H9 (cell line): ENCODE measurements around the gene KIF23. TPM values are rescaled to one million over a fixed set of nuclear protein-coding genes. Genes with fewer than 3 reads are reported as not detected.

Source experiments
- DNase-seq: peaks from one replicate; pipeline ENCODE4 v3.0.0-alpha.2; 2017
- H2AFZ ChIP-seq: one replicate; pipeline ENCODE4 v1.6.1; 2013; ENCODE audit warnings: mild to moderate bottlenecking, low read length, control low read depth, moderate library complexity
- H2AK5ac ChIP-seq: 2 replicates; pipeline ENCODE4 v1.6.1; 2013; ENCODE audit warnings: low read length, control low read depth, mixed read lengths; ENCODE audit not compliant: insufficient read length
- H2BK120ac ChIP-seq: one replicate; pipeline ENCODE4 v1.6.1; 2013; ENCODE audit warnings: low read depth, mild to moderate bottlenecking, low read length, control low read depth, inconsistent platforms; ENCODE audit not compliant: poor library complexity, severe bottlenecking
- H2BK12ac ChIP-seq: 2 replicates; pipeline ENCODE4 v1.6.1; 2013; ENCODE audit warnings: low read length, control low read depth, mixed read lengths, low read depth; ENCODE audit not compliant: insufficient read length
- H2BK15ac ChIP-seq: 2 replicates; pipeline ENCODE4 v1.6.1; 2013; ENCODE audit warnings: low read depth, low read length, control low read depth
- H2BK20ac ChIP-seq: one replicate; pipeline ENCODE4 v1.6.1; 2013; ENCODE audit warnings: low read depth, mild to moderate bottlenecking, low read length, control low read depth, inconsistent platforms; ENCODE audit not compliant: poor library complexity, severe bottlenecking
- H2BK5ac ChIP-seq: 2 replicates; pipeline ENCODE4 v1.6.1; 2013; ENCODE audit warnings: low read length, control low read depth, mixed read lengths; ENCODE audit not compliant: insufficient read length
- H3K14ac ChIP-seq: 2 replicates; pipeline ENCODE4 v1.6.1; 2013; ENCODE audit warnings: low read length, control low read depth; ENCODE audit not compliant: insufficient read depth
- H3K18ac ChIP-seq: 2 replicates; pipeline ENCODE4 v1.6.1; 2013; ENCODE audit warnings: low read depth, mild to moderate bottlenecking, mixed read lengths, low read length, control low read depth; ENCODE audit not compliant: insufficient read length
- H3K23ac ChIP-seq: 2 replicates; pipeline ENCODE4 v1.6.1; 2013; ENCODE audit warnings: low read length, control low read depth, mixed read lengths, low read depth; ENCODE audit not compliant: insufficient read length
- H3K23me2 ChIP-seq: 2 replicates; pipeline ENCODE4 v1.6.1; 2013; ENCODE audit warnings: low read depth, mild to moderate bottlenecking, mixed read lengths, low read length, control low read depth; ENCODE audit not compliant: insufficient read length, poor library complexity, severe bottlenecking
- H3K27ac ChIP-seq: 2 replicates; pipeline ENCODE4 v1.5.1; 2013; ENCODE audit warnings: low read length, control low read depth, mixed read lengths, low read depth; ENCODE audit not compliant: insufficient read length
- H3K27me3 ChIP-seq: 2 replicates; pipeline ENCODE4 v1.6.1; 2013; ENCODE audit warnings: low read length, control low read depth, inconsistent platforms; ENCODE audit not compliant: insufficient read depth
- H3K4ac ChIP-seq: 2 replicates; pipeline ENCODE4 v1.6.1; 2013; ENCODE audit warnings: low read depth, mild to moderate bottlenecking, control low read depth, inconsistent platforms, low read length, moderate library complexity
- H3K4me1 ChIP-seq: 2 replicates; pipeline ENCODE4 v1.6.1; 2013; ENCODE audit warnings: low read length, control low read depth, inconsistent platforms; ENCODE audit not compliant: insufficient read depth
- H3K4me2 ChIP-seq: 2 replicates; pipeline ENCODE4 v1.6.1; 2013; ENCODE audit warnings: low read length, control low read depth, mixed read lengths; ENCODE audit not compliant: insufficient read length, insufficient read depth
- H3K56ac ChIP-seq: 2 replicates; pipeline ENCODE4 v1.6.1; 2013; ENCODE audit warnings: low read depth, mild to moderate bottlenecking, mixed read lengths, low read length, control low read depth; ENCODE audit not compliant: insufficient read length
- H3K79me1 ChIP-seq: 2 replicates; pipeline ENCODE4 v1.6.1; 2013; ENCODE audit warnings: low read depth, mild to moderate bottlenecking, moderate library complexity, low read length, control low read depth, inconsistent platforms; ENCODE audit not compliant: insufficient read depth, poor library complexity, severe bottlenecking
- H3K79me2 ChIP-seq: 2 replicates; pipeline ENCODE4 v1.6.1; 2013; ENCODE audit warnings: low read length, control low read depth, inconsistent platforms; ENCODE audit not compliant: insufficient read depth
- H3K9ac ChIP-seq: 2 replicates; pipeline ENCODE4 v1.6.1; 2013; ENCODE audit warnings: low read length, control low read depth, mixed read lengths; ENCODE audit not compliant: insufficient read length; ENCODE audit errors: extremely low read depth
- H3K9me3 ChIP-seq: one replicate; pipeline ENCODE4 v1.6.1; 2013; ENCODE audit warnings: low read depth, low read length, inconsistent platforms; ENCODE audit not compliant: control insufficient read depth
- H3T11ph ChIP-seq: one replicate; pipeline ENCODE4 v1.6.1; 2013; ENCODE audit warnings: mild to moderate bottlenecking, low read length, control low read depth, inconsistent platforms
- H4K20me1 ChIP-seq: one replicate; pipeline ENCODE4 v1.6.1; 2013; ENCODE audit not compliant: control insufficient read depth, insufficient read length, insufficient read depth
- H4K5ac ChIP-seq: 2 replicates; pipeline ENCODE4 v1.6.1; 2013; ENCODE audit warnings: low read depth, mild to moderate bottlenecking, mixed read lengths, low read length, control low read depth; ENCODE audit not compliant: insufficient read length
- H4K8ac ChIP-seq: replicated peaks from 2 replicates; pipeline ENCODE4 v1.6.1; 2013; ENCODE audit warnings: low read length, control low read depth, mixed read lengths, low read depth; ENCODE audit not compliant: insufficient read length
- H4K91ac ChIP-seq: 2 replicates; pipeline ENCODE4 v1.6.1; 2013; ENCODE audit warnings: low read depth, mild to moderate bottlenecking, moderate library complexity, mixed read lengths, low read length, control low read depth; ENCODE audit not compliant: insufficient read length
- H3K27ac Mint-ChIP-seq, 3 experiments: 2 replicates in 2 of 3; 3 replicates in 1 of 3; pipeline ENCODE4 v1.8.0; 2020 to 2021; ENCODE audit warnings: mixed read lengths in 3 of 3, mild to moderate bottlenecking in 1 of 3, moderate library complexity in 1 of 3
- H3K27me3 Mint-ChIP-seq: 2 replicates; pipeline ENCODE4 v1.8.0; 2021; ENCODE audit warnings: low read depth, mild to moderate bottlenecking, moderate library complexity, mixed read lengths
- H3K36me3 Mint-ChIP-seq, 3 experiments: 2 replicates in 2 of 3; 3 replicates in 1 of 3; pipeline ENCODE4 v1.8.0; 2020 to 2021; ENCODE audit warnings: low read depth in 3 of 3, mixed read lengths in 3 of 3; ENCODE audit not compliant: insufficient read depth in 1 of 3
- H3K4me1 Mint-ChIP-seq, 2 experiments: 2 replicates each; pipeline ENCODE4 v1.8.0; 2020; ENCODE audit warnings: mixed read lengths in 2 of 2
- H3K4me3 Mint-ChIP-seq, 2 experiments: 2 replicates in 1 of 2; 3 replicates in 1 of 2; pipeline ENCODE4 v1.8.0; 2020 to 2021; ENCODE audit warnings: mild to moderate bottlenecking in 2 of 2, mixed read lengths in 2 of 2, moderate library complexity in 1 of 2
- H3K9me3 Mint-ChIP-seq, 2 experiments: 2 replicates in 1 of 2; 3 replicates in 1 of 2; pipeline ENCODE4 v1.8.0; 2020; ENCODE audit warnings: mild to moderate bottlenecking in 2 of 2, mixed read lengths in 2 of 2, moderate library complexity in 1 of 2
- CTCF ChIP-seq: fragments of 200-600 bp; sonication (generic); conservative IDR thresholded peaks from 3 replicates; pipeline ENCODE4 v1.8.0; 2021; ENCODE audit warnings: antibody characterized with exemption, mild to moderate bottlenecking
- whole genome bisulfite sequencing: extraction: QIAGEN DNeasy Blood & Tissue Kit; methylation state at CpG from one replicate; pipeline ENCODE4 v1.1.7; 2013; ENCODE audit warnings: missing lambda C conversion rate, low lambda C conversion rate, mixed read lengths; ENCODE audit not compliant: insufficient read length; ENCODE audit errors: extremely low coverage; 5-methylcytosine and 5-hydroxymethylcytosine counted together
- total RNA-seq: library from RNA; stranded (reverse); gene quantifications from 2 replicates; pipeline ENCODE4 v1.2.1, GENCODE V29; 2021

Gene KIF23
- total RNA-seq, 1 experiment from 2014 or later = 55.4 TPM

GRCh38 chr15:69475769-69476358 is 61.7 kb downstream of the KIF23 start:
- Histone ChIP-seq H3T11ph (no peak overlapping the region), H3K27me3 (no peaks in the 10 kb centered on the region), H3K56ac (no peak overlapping the region), H3K79me1 (no peaks in the 10 kb centered on the region), H4K5ac (no peak overlapping the region), H2BK12ac (no peak overlapping the region), H3K18ac (no peak overlapping the region), H3K9me3 (no peaks in the 10 kb centered on the region), H4K8ac (no peak overlapping the region), H2AK5ac (no peak overlapping the region), H2BK120ac (no peak overlapping the region), H4K20me1 (no peaks in the 10 kb centered on the region), H3K27ac (no peak overlapping the region), H2AFZ (no peak overlapping the region), H3K23ac (no peak overlapping the region), H2BK5ac (no peak overlapping the region), H2BK20ac (no peak overlapping the region), H2BK15ac (no peak overlapping the region), H3K79me2 (no peaks in the 10 kb centered on the region), H3K9ac (no peak overlapping the region), H3K4me1 (no peaks in the 10 kb centered on the region), H3K4me2 (no peak overlapping the region), H3K14ac (no peak overlapping the region), H3K4ac (no peak overlapping the region), H4K91ac (no peak overlapping the region), H3K23me2 (no peaks in the 10 kb centered on the region)
- Mint-ChIP-seq H3K4me3 (no peak overlapping the region), H3K27me3 (peaks cover 2% of the 10 kb centered on the region), H3K36me3 (peaks cover 1 to 12% (median 3%) of the 10 kb centered on the region in 3 experiments; a peak in 4 of 7 replicates), H3K9me3 (peaks cover 8 to 9% of the 10 kb centered on the region in 2 experiments), H3K4me1 (no peaks in the 10 kb centered on the region), H3K27ac (no peak overlapping the region)
- peak; percentile 79 for DNase-seq
- WGBS = no CpG with 5 or more reads among the region's 8 CpGs
- TF ChIP-seq CTCF = peak; percentile 97
